Measurements from ENCODE around the gene ITGB1. TPM values are rescaled to one million over a fixed set of nuclear protein-coding genes. Genes with fewer than 3 reads are reported as not detected.

Gene ITGB1
- total and polyA plus RNA-seq, 2 of the 8 experiments (the other 6 are each of a cell fraction or from before 2014, with no cell fraction given), result 82.7 to 321 TPM

- whole genome bisulfite sequencing, 2 experiments (ENCODE audit: extremely low coverage in 1 of 2, insufficient coverage in 1 of 2, insufficient read length in 1 of 2, insufficient replicate concordance in 2 of 2, low coverage in 1 of 2, low lambda C conversion rate in 2 of 2, missing lambda C conversion rate in 1 of 2), result 75% methylated on average over 2 of the region's 2 CpGs; no CpG with 5 or more reads in 1 of the 2 experiments
- DNase-seq (ENCODE audit: low read depth in 1 of 2, low spot score in 2 of 2) (no peak), FAIRE-seq (no peak)
- H3K18ac ChIP-seq (ENCODE audit: extremely low read depth, low read length), result no peak overlapping the region
- H3K14ac ChIP-seq (ENCODE audit: insufficient read length), result no peak overlapping the region
- H2AK5ac ChIP-seq (ENCODE audit: low read depth, low read length), result no peak overlapping the region
- no peak overlapping the region for H2AFZ ChIP-seq (ENCODE audit: low read length)
- H3K4ac ChIP-seq (replicated peaks; ENCODE audit: insufficient read length, low read depth, low read length), result no peak overlapping the region
- no peak overlapping the region for H3K27ac ChIP-seq (ENCODE audit: low read depth, low read length)
- H2BK5ac ChIP-seq (ENCODE audit: low read depth, low read length), result no peak overlapping the region
- no peak overlapping the region for H3K4me2 ChIP-seq (ENCODE audit: insufficient read depth in 1 of 2, low read depth in 2 of 2, low read length in 2 of 2)
- H4K5ac ChIP-seq (ENCODE audit: insufficient read length, low read depth, low read length), result no peak overlapping the region
- H2BK12ac ChIP-seq (ENCODE audit: low read depth, low read length), result no peak overlapping the region
- no peak overlapping the region for H3K56ac ChIP-seq (replicated peaks; ENCODE audit: insufficient read length, low read depth, low read length)
- no peaks in the 10 kb centered on the region for H4K20me1 ChIP-seq (replicated peaks in 1 of 2; ENCODE audit: control insufficient read depth in 1 of 2, insufficient read depth in 2 of 2, low read length in 2 of 2)
- no peak overlapping the region for H2BK20ac ChIP-seq (ENCODE audit: low read length)
- no peaks in the 10 kb centered on the region for H3K23me2 ChIP-seq (ENCODE audit: low read depth, low read length)
- H4K8ac ChIP-seq (ENCODE audit: extremely low read depth, insufficient read depth, low read length), result no peak overlapping the region
- H4K91ac ChIP-seq (replicated peaks; ENCODE audit: insufficient read length, low read length), result no peak overlapping the region
- no peak overlapping the region for H3K9ac ChIP-seq (replicated peaks in 1 of 4; ENCODE audit: extremely low read depth in 1 of 4, low read depth in 3 of 4, low read length in 3 of 4)
- H3K4me3 ChIP-seq (ENCODE audit: extremely low read depth in 1 of 4, insufficient read depth in 2 of 4, low read depth in 3 of 4, low read length in 4 of 4), result no peak overlapping the region
- no peaks in the 10 kb centered on the region for H3K79me1 ChIP-seq (ENCODE audit: low read depth, low read length)
- H3K36me3 ChIP-seq (ENCODE audit: control insufficient read depth in 2 of 4, insufficient read depth in 4 of 4, low read length in 3 of 4), result peaks cover 2 to 9% (median 8%) of the 10 kb centered on the region in 4 experiments; a peak in 6 of 8 replicates
- H3K79me2 ChIP-seq (ENCODE audit: control insufficient read depth in 1 of 2, insufficient read depth in 2 of 2, low read length in 2 of 2), result no peaks in the 10 kb centered on the region
- H2BK15ac ChIP-seq (ENCODE audit: low read length), result no peak overlapping the region
- ChIA-PET POLR2A (ENCODE audit: partially characterized antibody) (no interaction called here), CTCF (ENCODE audit: partially characterized antibody) (interaction anchor here (0.9 to 1.4 kb wide), 2 partner anchors 10 to 34 kb away, joined by 3 to 4 read pairs; no protein-coding TSS in a partner anchor)
- no peaks in the 10 kb centered on the region for H3K9me3 ChIP-seq (ENCODE audit: insufficient read depth in 2 of 2, low read depth in 1 of 2, low read length in 1 of 2)
- H3K27me3 ChIP-seq (replicated peaks in 1 of 4; ENCODE audit: control insufficient read depth in 3 of 4, extremely low read depth in 1 of 4, insufficient read depth in 3 of 4, low read length in 3 of 4), result no peaks in the 10 kb centered on the region
- no peak overlapping the region for H2BK120ac ChIP-seq (replicated peaks; ENCODE audit: low read depth, low read length)
- peaks cover 0 to 7% (median 2%) of the 10 kb centered on the region in 4 experiments; a peak in 1 of 7 replicates for H3K4me1 ChIP-seq (replicated peaks in 1 of 4; ENCODE audit: control insufficient read depth in 3 of 4, insufficient read depth in 4 of 4, low read length in 3 of 4)
- no peak overlapping the region for H3K23ac ChIP-seq (ENCODE audit: insufficient read length)
- TF ChIP-seq GABPA (IDR thresholded peaks at IDR 0.05; ENCODE audit: borderline replicate concordance, insufficient read depth, low read length), result no peak
- TF ChIP-seq USF2 (IDR thresholded peaks at IDR 0.05; ENCODE audit: low read length), result no peak
- TF ChIP-seq CHD2 (IDR thresholded peaks at IDR 0.05; ENCODE audit: low read length), result no peak
- TF ChIP-seq ATF2 (IDR thresholded peaks at IDR 0.05; ENCODE audit: low read length), result no peak
- no peak for TF ChIP-seq SAP30 (IDR thresholded peaks at IDR 0.05; ENCODE audit: insufficient read depth, insufficient replicate concordance, low read length)
- TF ChIP-seq KDM1A (IDR thresholded peaks at IDR 0.05; ENCODE audit: borderline replicate concordance, low read length), result no peak
- no peak for TF ChIP-seq PHF8 (conservative IDR thresholded peaks at IDR 0.05; ENCODE audit: low read depth, low read length)
- no peak for TF ChIP-seq SUZ12 (IDR thresholded peaks at IDR 0.05; ENCODE audit: low read length)
- no peak for TF ChIP-seq EGR1 (IDR thresholded peaks at IDR 0.05; ENCODE audit: borderline replicate concordance, low read depth, low read length)
Measured at GRCh38 chr10:32893916-32894664, 63.9 kb downstream of the ITGB1 start.

Data from H1 (cell line).